ENCODE measurements around the gene CA9. TPM values are rescaled to one million over a fixed set of nuclear protein-coding genes. Genes with fewer than 3 reads are reported as not detected.

The CA9 gene
- total RNA-seq, 1 donor from 2014 or later, result 2.9 TPM

DNA sequence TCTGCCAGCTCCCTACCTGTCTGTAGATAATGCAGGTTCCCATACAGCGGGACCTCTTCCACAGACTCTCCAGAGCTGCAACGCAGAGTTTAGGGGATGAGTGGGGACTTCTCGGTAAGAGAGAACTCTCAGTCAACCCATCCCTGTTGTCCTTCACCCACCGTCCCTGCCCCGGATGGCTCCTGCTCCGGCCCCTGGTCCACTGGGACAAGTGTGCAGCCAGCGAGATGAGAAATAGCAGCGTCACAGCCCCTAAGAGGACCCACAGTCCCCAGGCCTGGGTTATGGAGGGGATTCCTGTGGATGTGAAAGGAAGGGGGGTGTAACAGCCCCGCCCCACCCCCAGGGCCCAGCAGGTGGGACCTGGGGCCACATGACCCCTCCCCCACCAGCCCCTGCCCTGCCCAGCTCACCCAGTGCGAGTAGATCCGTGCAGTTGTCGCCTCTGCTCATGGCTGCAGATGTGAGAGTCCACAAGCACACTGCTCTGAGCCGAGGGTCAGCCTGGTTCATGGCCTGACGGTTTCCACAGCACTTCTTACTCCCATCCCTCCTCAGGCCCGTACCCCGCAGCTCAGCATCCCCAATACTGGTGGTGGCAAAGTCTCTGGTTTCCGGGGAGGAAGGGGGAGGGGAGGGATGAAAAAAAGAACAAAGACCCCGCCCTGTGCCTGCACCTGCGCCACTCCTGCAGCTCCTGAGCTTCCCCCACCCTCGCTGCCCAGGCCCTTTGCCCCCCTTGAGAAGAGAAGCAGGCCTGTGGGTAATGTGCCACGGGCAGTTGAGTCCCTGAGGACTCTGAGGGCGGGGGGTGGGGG, 23.2 kb upstream of the CA9 start, which contains the start of gene SIT1:
TSS of gene SIT1 (minus strand) at position 591 of the 818 bp plus-strand sequence. CDS start at position 513, 78 bp downstream.
- DNase-seq (ENCODE audit: low spot score), result no peak
- Mint-ChIP-seq H3K4me3 (ENCODE audit: unreplicated experiment) (no peak within 1 kb of the TSS), H3K9me3 (ENCODE audit: low read depth) (no peaks in the 10 kb centered on the region), H3K27me3 (ENCODE audit: low read depth) (no peaks in the 10 kb centered on the region), H3K4me1 (ENCODE audit: low read depth) (peaks cover 21% of the 10 kb centered on the region), H3K36me3 (ENCODE audit: low read depth) (no peaks in the 10 kb centered on the region), H3K27ac (ENCODE audit: unreplicated experiment) (no peak within 1 kb of the TSS)
- TF ChIP-seq, protein P1, sequence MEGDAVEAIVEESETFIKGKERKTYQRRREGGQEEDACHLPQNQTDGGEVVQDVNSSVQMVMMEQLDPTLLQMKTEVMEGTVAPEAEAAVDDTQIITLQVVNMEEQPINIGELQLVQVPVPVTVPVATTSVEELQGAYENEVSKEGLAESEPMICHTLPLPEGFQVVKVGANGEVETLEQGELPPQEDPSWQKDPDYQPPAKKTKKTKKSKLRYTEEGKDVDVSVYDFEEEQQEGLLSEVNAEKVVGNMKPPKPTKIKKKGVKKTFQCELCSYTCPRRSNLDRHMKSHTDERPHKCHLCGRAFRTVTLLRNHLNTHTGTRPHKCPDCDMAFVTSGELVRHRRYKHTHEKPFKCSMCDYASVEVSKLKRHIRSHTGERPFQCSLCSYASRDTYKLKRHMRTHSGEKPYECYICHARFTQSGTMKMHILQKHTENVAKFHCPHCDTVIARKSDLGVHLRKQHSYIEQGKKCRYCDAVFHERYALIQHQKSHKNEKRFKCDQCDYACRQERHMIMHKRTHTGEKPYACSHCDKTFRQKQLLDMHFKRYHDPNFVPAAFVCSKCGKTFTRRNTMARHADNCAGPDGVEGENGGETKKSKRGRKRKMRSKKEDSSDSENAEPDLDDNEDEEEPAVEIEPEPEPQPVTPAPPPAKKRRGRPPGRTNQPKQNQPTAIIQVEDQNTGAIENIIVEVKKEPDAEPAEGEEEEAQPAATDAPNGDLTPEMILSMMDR (IDR thresholded peaks at IDR 0.05), result no peak

DNA sequence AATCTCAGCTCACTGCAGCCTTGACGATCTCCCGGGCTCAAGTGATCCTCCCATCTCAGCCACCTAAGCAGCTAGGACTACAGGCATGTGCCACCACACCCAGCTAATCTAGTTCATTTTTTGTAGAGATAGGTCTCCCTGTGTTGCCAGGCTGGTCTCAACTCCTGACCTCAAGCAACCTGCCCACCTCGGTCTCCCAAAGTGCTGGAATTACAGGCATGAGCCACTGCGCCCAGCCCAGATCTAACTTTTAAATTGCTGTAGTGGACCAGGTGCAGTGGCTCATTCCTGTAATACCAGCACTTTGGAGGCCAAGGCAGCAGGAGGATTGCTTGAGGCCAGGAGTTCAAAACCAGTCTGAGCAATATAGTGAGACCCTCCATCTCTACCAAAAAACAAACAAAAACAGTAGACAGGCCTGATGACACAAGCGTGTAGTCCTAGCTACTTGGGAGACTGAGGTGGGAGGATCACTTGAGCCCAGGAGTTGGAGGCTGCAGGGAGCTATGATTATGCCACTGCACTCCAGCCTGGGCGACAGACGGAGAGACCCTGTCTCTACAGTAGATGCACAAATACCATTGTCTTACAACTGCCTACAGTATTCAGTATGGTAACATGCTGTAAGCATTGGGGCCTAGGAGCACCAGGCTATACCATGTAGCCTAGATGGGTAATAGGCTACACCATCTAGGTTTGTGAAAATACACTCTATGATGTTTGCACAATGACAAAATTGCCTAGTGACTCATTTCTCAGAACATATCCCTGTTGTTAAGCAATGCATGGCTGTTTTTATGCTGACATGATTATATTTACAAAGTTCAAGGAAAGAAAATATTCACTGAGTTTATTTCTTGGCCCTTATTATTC, 21.5 kb upstream of the CA9 start:
- Mint-ChIP-seq H3K4me3 (ENCODE audit: unreplicated experiment) (no peak overlapping the region), H3K9me3 (ENCODE audit: low read depth) (no peaks in the 10 kb centered on the region), H3K36me3 (ENCODE audit: low read depth) (no peaks in the 10 kb centered on the region), H3K4me1 (ENCODE audit: low read depth) (peaks cover 19% of the 10 kb centered on the region), H3K27me3 (ENCODE audit: low read depth) (no peaks in the 10 kb centered on the region), H3K27ac (ENCODE audit: unreplicated experiment) (no peak overlapping the region)
- TF ChIP-seq, protein P1 (IDR thresholded peaks at IDR 0.05), result no peak
- DNase-seq (ENCODE audit: low spot score), result peak; percentile 9

DNA sequence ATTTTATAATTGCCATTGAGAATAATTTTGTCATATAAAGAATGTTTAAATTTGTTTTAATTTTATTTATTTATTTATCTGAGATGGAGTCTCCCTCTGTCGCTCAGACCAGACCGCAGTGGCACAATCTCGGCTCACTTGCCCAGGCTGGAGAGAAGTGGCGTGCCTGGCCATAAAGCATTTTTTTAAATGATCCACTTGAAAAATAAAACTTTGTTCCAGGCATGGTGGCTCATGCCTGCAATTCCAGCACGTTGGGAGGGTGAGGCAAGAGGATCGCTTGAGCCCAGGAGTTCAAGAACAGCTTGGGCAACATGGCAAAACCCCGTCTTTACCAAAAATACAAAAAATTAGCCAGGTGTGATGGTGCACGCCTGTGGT, 20.9 kb upstream of the CA9 start:
- TF ChIP-seq, protein P1 (IDR thresholded peaks at IDR 0.05), result no peak
- Mint-ChIP-seq H3K27ac (ENCODE audit: unreplicated experiment) (no peak overlapping the region), H3K4me3 (ENCODE audit: unreplicated experiment) (no peak overlapping the region), H3K36me3 (ENCODE audit: low read depth) (no peaks in the 10 kb centered on the region), H3K9me3 (ENCODE audit: low read depth) (no peaks in the 10 kb centered on the region), H3K4me1 (ENCODE audit: low read depth) (peaks cover 20% of the 10 kb centered on the region), H3K27me3 (ENCODE audit: low read depth) (no peaks in the 10 kb centered on the region)
- DNase-seq (ENCODE audit: low spot score), result peak; percentile 4

DNA sequence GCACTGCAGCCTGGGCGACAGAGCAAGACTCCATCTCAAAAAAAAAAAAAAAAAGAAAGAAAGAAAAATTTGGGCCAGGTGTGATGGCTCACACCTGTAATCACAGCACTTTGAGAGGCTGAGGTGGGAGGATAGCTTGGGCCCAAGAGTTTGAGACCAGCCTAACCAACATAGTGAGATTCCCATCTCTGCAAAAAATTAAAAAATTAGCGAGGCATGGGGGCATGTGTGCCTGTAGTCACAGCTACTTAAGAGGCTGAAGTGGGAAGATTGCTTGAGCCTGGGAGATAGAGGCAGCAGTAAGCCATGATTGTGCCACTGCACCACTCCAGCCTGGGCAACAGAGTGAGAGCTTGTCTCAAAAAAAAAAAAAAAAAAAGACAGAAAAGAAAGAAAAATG, 20.1 kb upstream of the CA9 start:
- H3K27me3 Mint-ChIP-seq (ENCODE audit: low read depth), result no peaks in the 10 kb centered on the region

DNA sequence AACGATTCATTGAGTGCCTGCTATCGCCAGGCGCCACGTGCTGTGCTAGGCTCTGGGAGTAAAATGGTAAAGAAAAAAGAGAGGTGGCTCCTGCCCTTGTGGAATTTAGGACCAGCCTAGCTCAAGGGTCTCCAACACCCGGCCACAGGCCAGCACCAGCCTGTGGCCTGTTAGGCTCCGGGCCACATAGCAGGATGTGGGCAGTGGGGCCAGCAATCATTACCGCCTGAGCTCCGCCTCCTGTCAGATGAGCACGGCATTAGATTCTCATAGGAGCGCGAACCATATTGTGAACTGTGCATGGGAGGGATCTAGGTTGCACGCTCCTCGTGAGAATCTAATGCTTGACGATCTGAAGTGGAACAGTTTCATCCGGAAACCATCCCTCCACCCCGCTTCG, 17.4 kb upstream of the CA9 start:
- Mint-ChIP-seq H3K27ac (ENCODE audit: unreplicated experiment) (peak overlapping the region; percentile 99), H3K4me3 (ENCODE audit: unreplicated experiment) (no peak overlapping the region), H3K9me3 (ENCODE audit: low read depth) (no peaks in the 10 kb centered on the region), H3K36me3 (ENCODE audit: low read depth) (peaks cover 8% of the 10 kb centered on the region), H3K4me1 (ENCODE audit: low read depth) (peaks cover 44% of the 10 kb centered on the region), H3K27me3 (ENCODE audit: low read depth) (no peaks in the 10 kb centered on the region)
- TF ChIP-seq, protein P1 (IDR thresholded peaks at IDR 0.05), result no peak
- no peak for DNase-seq (ENCODE audit: low spot score)

More for the DNA sequence above, 20.1 kb upstream of the CA9 start:
- no peak for DNase-seq (ENCODE audit: low spot score)
- no peaks in the 10 kb centered on the region for H3K9me3 Mint-ChIP-seq (ENCODE audit: low read depth)
- TF ChIP-seq, protein P1 (IDR thresholded peaks at IDR 0.05), result no peak
- no peaks in the 10 kb centered on the region for H3K36me3 Mint-ChIP-seq (ENCODE audit: low read depth)
- peaks cover 18% of the 10 kb centered on the region for H3K4me1 Mint-ChIP-seq (ENCODE audit: low read depth)
- H3K27ac Mint-ChIP-seq (ENCODE audit: unreplicated experiment), result no peak overlapping the region
- H3K4me3 Mint-ChIP-seq (ENCODE audit: unreplicated experiment), result no peak overlapping the region
